Kidney epithelial cell (primary cell): ENCODE data around the gene XCR1. TPM values are rescaled to one million over a fixed set of nuclear protein-coding genes. Genes with fewer than 3 reads are reported as not detected.

ENCODE experiments used
- DNase-seq: peaks from one replicate; pipeline ENCODE4 v3.0.0-alpha.2; 2010; ENCODE audit warnings: low read depth
- H3K27me3 ChIP-seq: 2 replicates; pipeline ENCODE4 v1.6.0; 2011; ENCODE audit warnings: low read length; ENCODE audit not compliant: control insufficient read depth, insufficient read depth
- H3K36me3 ChIP-seq: 2 replicates; pipeline ENCODE4 v1.5.1; 2011; ENCODE audit warnings: low read length; ENCODE audit not compliant: control insufficient read depth, insufficient read depth
- H3K4me3 ChIP-seq: 2 replicates; pipeline ENCODE4 v1.5.1; 2011; ENCODE audit warnings: low read depth, mild to moderate bottlenecking, control low read depth, low read length
- CTCF ChIP-seq: IDR thresholded peaks from 2 replicates; pipeline ENCODE4 v1.5.1; 2011; ENCODE audit warnings: mild to moderate bottlenecking, moderate library complexity, low read length, control low read depth, inconsistent platforms; ENCODE audit not compliant: insufficient read depth, poor library complexity, severe bottlenecking
- total RNA-seq: library from RNA; depleted of rRNA; stranded (reverse); fragments of >200 nt; gene quantifications from 2 replicates; pipeline ENCODE4 v1.2.3, GENCODE V29; 2015

The XCR1 gene
- total RNA-seq: not detected in 2 replicates

GRCh38 chr3:46027021-46027705 is at the start of gene XCR1:
Gene XCR1, minus strand, starts transcription at chr3:46027483. Its CDS starts 5,536 bp downstream, at chr3:46021947.
- H3K27me3 ChIP-seq: peaks cover under 1% of the 10 kb centered on the region
- H3K36me3 ChIP-seq: no peaks in the 10 kb centered on the region
- no peak within 1 kb of the TSS for H3K4me3 ChIP-seq
- no peak for DNase-seq
- no peak for TF ChIP-seq CTCF

- TF ChIP-seq CTCF: peak; percentile 9
- H3K27me3 ChIP-seq: no peaks in the 10 kb centered on the region
- DNase-seq: no peak
- no peak overlapping the region for H3K4me3 ChIP-seq
- no peaks in the 10 kb centered on the region for H3K36me3 ChIP-seq
These were observed 49.3 kb upstream of the XCR1 start for GRCh38 chr3:46076606-46077005.

GRCh38 chr3:46075816-46076215 is 48.5 kb upstream of the XCR1 start:
- Histone ChIP-seq H3K27me3 (no peaks in the 10 kb centered on the region), H3K36me3 (no peaks in the 10 kb centered on the region), H3K4me3 (no peak overlapping the region)
- no peak for TF ChIP-seq CTCF
- DNase-seq: no peak

GRCh38 chr3:46071222-46071858 is 44.1 kb upstream of the XCR1 start:
- Histone ChIP-seq H3K4me3 (no peak overlapping the region), H3K36me3 (no peaks in the 10 kb centered on the region), H3K27me3 (no peaks in the 10 kb centered on the region)
- TF ChIP-seq CTCF: no peak
- no peak for DNase-seq

- no peaks in the 10 kb centered on the region for H3K27me3 ChIP-seq
- H3K36me3 ChIP-seq: no peaks in the 10 kb centered on the region
- DNase-seq: no peak
- H3K4me3 ChIP-seq: no peak overlapping the region
- no peak for TF ChIP-seq CTCF
These were observed 43.4 kb upstream of the XCR1 start for GRCh38 chr3:46070595-46071093.
